ENCODE measurements around the gene C16orf54. TPM values are rescaled to one million over a fixed set of nuclear protein-coding genes. Genes with fewer than 3 reads are reported as not detected.
"Not testable (repeated sequence)": the region's sequence is repeated elsewhere in the genome, so short reads cannot be mapped to it uniquely, and the experiment has no call there.

The C16orf54 gene
- total RNA-seq, 1 experiment from 2014 or later = not detected

- ChIA-PET POLR2A (ENCODE audit: unreplicated experiment) (interaction anchor here (0.6 kb wide), 3 partner anchors 83 to 976 kb away, joined by 3 read pairs; partner anchors contain the start of gene TAOK2), CTCF (interaction anchor here (0.6 to 1.0 kb wide), 6 partner anchors 10 to 711 kb away, joined by 3 to 10 read pairs (median 6); no protein-coding TSS in a partner anchor)
- intact Hi-C loops (cut with micrococcal nuclease; ENCODE audit: unreplicated experiment) = loop anchor here (1.0 to 10.0 kb wide), 2 partner anchors 80 to 747 kb away; partner anchors contain the start of gene SPNS1
Measured at GRCh38 chr16:29721167-29721879, 24.5 kb downstream of the C16orf54 start.

GRCh38 chr16:29720703-29721102 is 25.1 kb downstream of the C16orf54 start:
- intact Hi-C loops (cut with micrococcal nuclease; ENCODE audit: unreplicated experiment) = loop anchor here (1.0 to 10.0 kb wide), 2 partner anchors 79 to 746 kb away; partner anchors contain the start of gene SPNS1
- POLR2A ChIA-PET (ENCODE audit: unreplicated experiment) = interaction anchor here (0.6 kb wide), 1 partner anchor 179 kb away, joined by 7 read pairs; the partner anchor contains the start of gene ASPHD1

More at GRCh38 chr16:29721167-29721879, 24.5 kb downstream of the C16orf54 start:
- H2AFZ ChIP-seq; H3K4me3 ChIP-seq; BruUV-seq (replicated peaks); H3K9me3 ChIP-seq (ENCODE audit: insufficient read depth, low read depth); H3K27ac ChIP-seq; H3K36me3 ChIP-seq (ENCODE audit: low read depth); H3K4me1 ChIP-seq (replicated peaks; ENCODE audit: insufficient read depth); H3K79me2 ChIP-seq (ENCODE audit: low read depth); H3F3A ChIP-seq (ENCODE audit: insufficient read depth, low read depth); H3K9me2 ChIP-seq (ENCODE audit: insufficient read depth); H3K4me2 ChIP-seq; H4K20me1 ChIP-seq (ENCODE audit: insufficient read depth); H3K27me3 ChIP-seq (ENCODE audit: insufficient read depth, low read depth): not testable (repeated sequence)
- peak in 1 of 2 experiments; percentile 70 for DNase-seq
- TF ChIP-seq CTCF (conservative IDR thresholded peaks at IDR 0.05) = peak; percentile 70

GRCh38 chr16:29719063-29719462 is 26.7 kb downstream of the C16orf54 start:
- no peaks in the 10 kb centered on the region for H3K79me2 ChIP-seq (ENCODE audit: low read depth)
- no TSS peak for BruUV-seq (replicated peaks)
- no peaks in the 10 kb centered on the region for H3K9me2 ChIP-seq (ENCODE audit: insufficient read depth)
- H3K27ac ChIP-seq = no peak overlapping the region
- H3K36me3 ChIP-seq (ENCODE audit: low read depth) = no peaks in the 10 kb centered on the region
- intact Hi-C loops (cut with micrococcal nuclease; ENCODE audit: unreplicated experiment) = no loop called here
- ChIA-PET POLR2A (ENCODE audit: unreplicated experiment) (no interaction called here), CTCF (interaction anchor here (0.6 kb wide), 2 partner anchors 74 to 915 kb away, joined by 3 to 4 read pairs; no protein-coding TSS in a partner anchor)
- H3K4me2 ChIP-seq = no peak overlapping the region
- TF ChIP-seq EZH2 (IDR thresholded peaks at IDR 0.05; ENCODE audit: low read depth) (no peak), CTCF (conservative IDR thresholded peaks at IDR 0.05) (no peak)
- H3K4me1 ChIP-seq (replicated peaks; ENCODE audit: insufficient read depth) = no peaks in the 10 kb centered on the region
- 0 out of 2 replicates have a peak, but pooled peaks cover 3% of the 10 kb centered on the region for H3F3A ChIP-seq (ENCODE audit: insufficient read depth, low read depth)
- no peaks in the 10 kb centered on the region for H4K20me1 ChIP-seq (ENCODE audit: insufficient read depth)
- no peak overlapping the region for H3K4me3 ChIP-seq
- DNase-seq = no peak
- no peaks in the 10 kb centered on the region for H3K9me3 ChIP-seq (ENCODE audit: insufficient read depth, low read depth)
- no peak overlapping the region for H2AFZ ChIP-seq
- H3K27me3 ChIP-seq (ENCODE audit: insufficient read depth, low read depth) = no peaks in the 10 kb centered on the region

More at GRCh38 chr16:29720703-29721102, 25.1 kb downstream of the C16orf54 start:
- H3K4me2 ChIP-seq = no peak overlapping the region
- DNase-seq = no peak
- no peaks in the 10 kb centered on the region for H3K27me3 ChIP-seq (ENCODE audit: insufficient read depth, low read depth)
- H3K9me2 ChIP-seq (ENCODE audit: insufficient read depth) = no peaks in the 10 kb centered on the region
- H3K9me3 ChIP-seq (ENCODE audit: insufficient read depth, low read depth) = no peaks in the 10 kb centered on the region
- no peak overlapping the region for H3K27ac ChIP-seq
- BruUV-seq (replicated peaks) = no TSS peak
- CTCF ChIA-PET = interaction anchor here (0.6 to 0.7 kb wide), 2 partner anchors 82 to 186 kb away, joined by 7 to 10 read pairs; no protein-coding TSS in a partner anchor
- no peaks in the 10 kb centered on the region for H3K4me1 ChIP-seq (replicated peaks; ENCODE audit: insufficient read depth)
- no peaks in the 10 kb centered on the region for H4K20me1 ChIP-seq (ENCODE audit: insufficient read depth)
- H3F3A ChIP-seq (ENCODE audit: insufficient read depth, low read depth) = 0 out of 2 replicates have a peak, but pooled peaks cover 3% of the 10 kb centered on the region
- H3K36me3 ChIP-seq (ENCODE audit: low read depth) = no peaks in the 10 kb centered on the region
- H3K79me2 ChIP-seq (ENCODE audit: low read depth) = no peaks in the 10 kb centered on the region
- H2AFZ ChIP-seq = no peak overlapping the region
- H3K4me3 ChIP-seq = no peak overlapping the region
- TF ChIP-seq EZH2 (IDR thresholded peaks at IDR 0.05; ENCODE audit: low read depth) (no peak), CTCF (conservative IDR thresholded peaks at IDR 0.05) (no peak)

Data from PC-9 (cell line).